T-cell (primary cell): ENCODE results near the gene TMED3. TPM values are rescaled to one million over a fixed set of nuclear protein-coding genes. Genes with fewer than 3 reads are reported as not detected.

Experiments
- ATAC-seq, 4 experiments: fragments of 200-7000 bp in 3 of 4; fragments of 150-1000 bp in 1 of 4; cut with Tn5 transposase; replicated peaks in 1 of 4; 1 replicate in 3 of 4; 2 replicates in 1 of 4; pipeline ENCODE4 v1.10.0; 2021; ENCODE audit warnings: moderate library complexity in 3 of 4, mild to moderate bottlenecking in 2 of 4, moderate number of reproducible peaks in 1 of 4
- CTCF ChIA-PET, 2 donors: fragments of 300-600 bp; sonication (Branson Sonifier 250); formaldehyde crosslinking; loops; one replicate each; lab custom pipeline; 2022; ENCODE audit warnings: antibody characterized with exemption in 2 of 2; lab: Charles Lee
- POLR2A ChIA-PET, 2 donors: fragments of 300-600 bp; sonication (Branson Sonifier 250); formaldehyde crosslinking; loops; one replicate each; lab custom pipeline; 2022; ENCODE audit warnings: antibody characterized with exemption in 2 of 2; lab: Charles Lee
- DNase-seq, 35 experiments: peaks; one replicate each; pipeline versions ENCODE4 v3.0.0 to v3.0.0-alpha.2; 2013 to 2023
- H3K27ac ChIP-seq: one replicate; pipeline ENCODE4 v1.5.1; 2013; ENCODE audit warnings: low read length
- H3K27me3 ChIP-seq, 2 experiments: replicated peaks in 1 of 2; 1 replicate in 1 of 2; 2 replicates in 1 of 2; pipeline versions ENCODE4 v1.6.1 to v1.7.0; 2013; ENCODE audit warnings: low read length in 1 of 2, mixed read lengths in 1 of 2; ENCODE audit not compliant: control insufficient read depth in 2 of 2, insufficient read depth in 2 of 2; ENCODE audit errors: extremely low read depth in 1 of 2
- H3K36me3 ChIP-seq, 2 donors: 1 replicate in 1 of 2; 2 replicates in 1 of 2; pipeline versions ENCODE4 v1.6.1 to v1.7.0; 2013; ENCODE audit warnings: low read length in 1 of 2; ENCODE audit not compliant: control insufficient read depth in 2 of 2, insufficient read depth in 1 of 2; ENCODE audit errors: extremely low read depth in 1 of 2
- H3K4me1 ChIP-seq, 2 experiments: 1 replicate in 1 of 2; 2 replicates in 1 of 2; pipeline versions ENCODE4 v1.6.1 to v1.7.0; 2013; ENCODE audit warnings: low read length in 2 of 2, mixed read lengths in 1 of 2; ENCODE audit not compliant: insufficient read depth in 2 of 2, control insufficient read depth in 1 of 2; ENCODE audit errors: extremely low read depth in 1 of 2
- H3K4me3 ChIP-seq, 2 donors: 1 replicate in 1 of 2; 2 replicates in 1 of 2; pipeline versions ENCODE4 v1.5.1 to v1.7.0; 2013; ENCODE audit warnings: mild to moderate bottlenecking in 2 of 2, low read length in 1 of 2, moderate library complexity in 1 of 2; ENCODE audit not compliant: control insufficient read depth in 1 of 2; ENCODE audit errors: extremely low read depth in 1 of 2
- H3K9me3 ChIP-seq: 2 replicates; pipeline ENCODE4 v1.7.0; 2013
- H3K27ac Mint-ChIP-seq, 2 donors: one replicate each; pipeline ENCODE4 v1.8.0; 2020 to 2021; ENCODE audit warnings: mild to moderate bottlenecking in 2 of 2, mixed read lengths in 2 of 2
- H3K27me3 Mint-ChIP-seq, 2 donors: one replicate each; pipeline ENCODE4 v1.8.0; 2021 to 2022; ENCODE audit warnings: mixed read lengths in 2 of 2
- H3K36me3 Mint-ChIP-seq: one replicate; pipeline ENCODE4 v1.8.0; 2021; ENCODE audit warnings: mixed read lengths
- H3K4me1 Mint-ChIP-seq, 3 donors: one replicate each; pipeline ENCODE4 v1.8.0; 2020 to 2022; ENCODE audit warnings: mixed read lengths in 3 of 3, mild to moderate bottlenecking in 1 of 3
- H3K4me3 Mint-ChIP-seq, 3 donors: one replicate each; pipeline ENCODE4 v1.8.0; 2020 to 2022; ENCODE audit warnings: mild to moderate bottlenecking in 3 of 3, mixed read lengths in 3 of 3, moderate library complexity in 3 of 3
- H3K9me3 Mint-ChIP-seq, 3 donors: one replicate each; pipeline ENCODE4 v1.8.0; 2020 to 2022; ENCODE audit warnings: mixed read lengths in 3 of 3
- WGBS: methylation state at CpG from one replicate; pipeline ENCODE4 v1.1.5; 2013; ENCODE audit warnings: missing lambda C conversion rate; ENCODE audit not compliant: insufficient coverage; 5-methylcytosine and 5-hydroxymethylcytosine counted together
- total RNA-seq, 35 experiments: library from RNA in 6 of 35; stranded (reverse) in 6 of 35; fragments of 120-200 nt in 1 of 35; gene quantifications; one replicate each; pipeline versions ENCODE4 v1.2.1 to v1.2.4 and lab custom pipeline; 2013 to 2026

The TMED3 gene
- total RNA-seq, 5 donors from 2014 or later (not counting 1 experiment from before 2014, with no cell fraction given) = 20.3 to 27.5 (median 23.8) TPM

- Mint-ChIP-seq H3K4me3 (no peak overlapping the region), H3K36me3 (peaks cover 3% of the 10 kb centered on the region), H3K9me3 (peaks cover 0 to 4% (median 0%) of the 10 kb centered on the region in 3 donors), H3K27ac (no peak overlapping the region), H3K27me3 (no peaks in the 10 kb centered on the region), H3K4me1 (no peaks in the 10 kb centered on the region)
- ChIA-PET CTCF (interaction anchor here in 1 of 2 donors (0.7 kb wide), 1 partner anchor 15 kb away, joined by 3 read pairs; no protein-coding TSS in a partner anchor), POLR2A (no interaction called here)
- no peaks in the 10 kb centered on the region for H3K36me3 ChIP-seq
- H3K9me3 ChIP-seq = no peaks in the 10 kb centered on the region
- WGBS = 100% methylated on average over 1 of the region's 3 CpGs
- H3K4me3 ChIP-seq = no peak overlapping the region
- no peak overlapping the region for H3K27ac ChIP-seq
- no peak for DNase-seq
- H3K4me1 ChIP-seq = no peaks in the 10 kb centered on the region
- no peaks in the 10 kb centered on the region for H3K27me3 ChIP-seq
- no peak for ATAC-seq
These were observed 54.9 kb downstream of the TMED3 start for GRCh38 chr15:79365765-79366164.

GRCh38 chr15:79366691-79367090 is 55.8 kb downstream of the TMED3 start:
- no peaks in the 10 kb centered on the region for H3K27me3 Mint-ChIP-seq
- H3K36me3 Mint-ChIP-seq = peaks cover 3% of the 10 kb centered on the region
- no CpG with 5 or more reads among the region's 2 CpGs for WGBS
- no peak overlapping the region for H3K27ac ChIP-seq
- H3K4me3 Mint-ChIP-seq = no peak overlapping the region
- no peaks in the 10 kb centered on the region for H3K9me3 ChIP-seq
- ATAC-seq = no peak
- no peaks in the 10 kb centered on the region for H3K27me3 ChIP-seq
- no peak for DNase-seq
- H3K4me1 Mint-ChIP-seq = no peaks in the 10 kb centered on the region
- CTCF ChIA-PET = interaction anchor here in 1 of 2 donors (0.6 kb wide), 1 partner anchor 27 kb away, joined by 3 read pairs; no protein-coding TSS in a partner anchor
- no peak overlapping the region for H3K4me3 ChIP-seq
- H3K9me3 Mint-ChIP-seq = peaks cover 0 to 4% (median 0%) of the 10 kb centered on the region in 3 donors
- no peaks in the 10 kb centered on the region for H3K4me1 ChIP-seq
- POLR2A ChIA-PET = no interaction called here
- no peaks in the 10 kb centered on the region for H3K36me3 ChIP-seq
- no peak overlapping the region for H3K27ac Mint-ChIP-seq

- ATAC-seq = no peak
- Histone ChIP-seq H3K4me1 (no peaks in the 10 kb centered on the region), H3K27ac (no peak overlapping the region), H3K27me3 (no peaks in the 10 kb centered on the region), H3K9me3 (no peaks in the 10 kb centered on the region), H3K36me3 (no peaks in the 10 kb centered on the region), H3K4me3 (no peak overlapping the region)
- ChIA-PET CTCF (interaction anchor here in 1 of 2 donors (0.6 kb wide), 1 partner anchor 15 kb away, joined by 4 read pairs; no protein-coding TSS in a partner anchor), POLR2A (interaction anchor here in 1 of 2 donors (0.6 kb wide), 1 partner anchor 72 kb away, joined by 8 read pairs; no protein-coding TSS in a partner anchor)
- no peaks in the 10 kb centered on the region for H3K9me3 Mint-ChIP-seq
- no peaks in the 10 kb centered on the region for H3K4me1 Mint-ChIP-seq
- H3K27ac Mint-ChIP-seq = no peak overlapping the region
- H3K27me3 Mint-ChIP-seq = no peaks in the 10 kb centered on the region
- no peaks in the 10 kb centered on the region for H3K36me3 Mint-ChIP-seq
- no CpG with 5 or more reads among the region's 1 CpG for WGBS
- no peak for DNase-seq
- H3K4me3 Mint-ChIP-seq = no peak overlapping the region
These were observed 59.8 kb downstream of the TMED3 start for GRCh38 chr15:79370716-79371115.

GRCh38 chr15:79371591-79371990 is 60.7 kb downstream of the TMED3 start:
- ChIA-PET POLR2A (no interaction called here), CTCF (no interaction called here)
- Histone ChIP-seq H3K27me3 (no peaks in the 10 kb centered on the region), H3K36me3 (no peaks in the 10 kb centered on the region), H3K4me1 (no peaks in the 10 kb centered on the region), H3K9me3 (no peaks in the 10 kb centered on the region), H3K27ac (no peak overlapping the region), H3K4me3 (no peak overlapping the region)
- Mint-ChIP-seq H3K27me3 (no peaks in the 10 kb centered on the region), H3K4me3 (no peak overlapping the region), H3K36me3 (peaks cover under 1% of the 10 kb centered on the region), H3K9me3 (no peaks in the 10 kb centered on the region), H3K27ac (no peak overlapping the region), H3K4me1 (no peaks in the 10 kb centered on the region)
- no peak for DNase-seq
- 100% methylated on average over 1 of the region's 1 CpG for WGBS
- no peak for ATAC-seq

- no peaks in the 10 kb centered on the region for H3K27me3 ChIP-seq
These were observed 61.5 kb downstream of the TMED3 start for GRCh38 chr15:79372428-79372827.

More at GRCh38 chr15:79372428-79372827, 61.5 kb downstream of the TMED3 start:
- H3K4me1 Mint-ChIP-seq = no peaks in the 10 kb centered on the region
- H3K4me1 ChIP-seq = no peaks in the 10 kb centered on the region
- no peaks in the 10 kb centered on the region for H3K9me3 Mint-ChIP-seq
- DNase-seq (no peak), ATAC-seq (no peak)
- H3K9me3 ChIP-seq = no peaks in the 10 kb centered on the region
- ChIA-PET CTCF (no interaction called here), POLR2A (no interaction called here)
- H3K36me3 Mint-ChIP-seq = peaks cover 5% of the 10 kb centered on the region
- no peak overlapping the region for H3K27ac Mint-ChIP-seq
- no peaks in the 10 kb centered on the region for H3K27me3 Mint-ChIP-seq
- H3K4me3 Mint-ChIP-seq = no peak overlapping the region
- WGBS = no CpG with 5 or more reads among the region's 2 CpGs
- no peak overlapping the region for H3K4me3 ChIP-seq
- H3K27ac ChIP-seq = no peak overlapping the region
- no peaks in the 10 kb centered on the region for H3K36me3 ChIP-seq

Other genes with a start within 250 kb of the TMED3 start
- gene RASGRF1, start 220.3 kb upstream of the TMED3 start, total RNA-seq = under 1 TPM in 3 of 5 donors, not detected in 2; 0.09 to 0.49 (median 0.22) TPM
- gene ANKRD34C, start 28.4 kb upstream of the TMED3 start, total RNA-seq = not detected
- under 1 TPM; 0.30 to 0.47 (median 0.42) TPM for gene MINAR1, start 121.2 kb downstream of the TMED3 start, total RNA-seq